NT2/D1 (cell line): ENCODE data around the gene ACMSD.

Source experiments
- SUZ12 ChIP-seq: IDR thresholded peaks from 2 replicates; pipeline ENCODE4 v1.6.1; 2011; ENCODE audit not compliant: insufficient read length, insufficient read depth; ENCODE audit errors: extremely low read depth
- ZNF274 ChIP-seq: IDR thresholded peaks from 2 replicates; pipeline ENCODE4 v1.6.1; 2011; ENCODE audit warnings: mild to moderate bottlenecking, low read depth, low read length

DNA sequence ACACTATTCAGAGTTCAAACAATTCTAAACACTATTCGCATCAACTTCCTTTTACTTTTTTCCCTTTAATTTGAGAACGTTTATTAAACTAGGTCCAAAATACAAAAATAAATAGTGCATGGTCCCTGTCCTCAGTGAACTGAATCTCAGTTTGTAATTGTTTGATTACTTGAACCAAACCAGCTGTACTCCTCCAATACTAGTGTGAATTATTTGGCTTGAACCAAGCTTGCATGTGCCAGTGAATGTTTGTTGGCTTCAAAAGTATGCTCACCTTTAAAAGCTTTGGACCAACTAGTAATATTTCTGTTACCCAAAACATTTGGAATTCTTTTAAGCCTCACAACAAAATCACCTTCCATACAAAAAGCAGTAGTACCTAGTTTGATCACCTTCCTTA, 95.7 kb downstream of the ACMSD start:
- TF ChIP-seq ZNF274 (no peak), SUZ12 (no peak)
